ENCODE measurements around the gene UTP15.

Gene UTP15

GRCh38 chr5:73624888-73625287 is 59.3 kb downstream of the UTP15 start:
- Mint-ChIP-seq H3K27me3 (ENCODE audit: low read depth) (peaks cover 68% of the 10 kb centered on the region), H3K4me3 (no peak overlapping the region)

GRCh38 chr5:73625372-73625943 is 59.9 kb downstream of the UTP15 start:
- Mint-ChIP-seq H3K27ac (no peak overlapping the region), H3K36me3 (ENCODE audit: low read depth) (no peaks in the 10 kb centered on the region), H3K9me3 (no peaks in the 10 kb centered on the region), H3K27me3 (ENCODE audit: low read depth) (peaks cover 67% of the 10 kb centered on the region), H3K4me3 (peak overlapping the region; percentile 37), H3K4me1 (ENCODE audit: low read depth) (no peaks in the 10 kb centered on the region)

More at GRCh38 chr5:73624888-73625287, 59.3 kb downstream of the UTP15 start:
- no peaks in the 10 kb centered on the region for H3K9me3 Mint-ChIP-seq
- no peak overlapping the region for H3K27ac Mint-ChIP-seq
- no peaks in the 10 kb centered on the region for H3K36me3 Mint-ChIP-seq (ENCODE audit: low read depth)
- H3K4me1 Mint-ChIP-seq (ENCODE audit: low read depth) = no peaks in the 10 kb centered on the region

GRCh38 chr5:73625944-73626811 is 60.6 kb downstream of the UTP15 start, which contains the start of gene ARHGEF28:
Gene ARHGEF28 (plus strand): TSS chr5:73626196. CDS start chr5:73684852, 58,656 bp downstream.
- Mint-ChIP-seq H3K4me1 (ENCODE audit: low read depth) (no peaks in the 10 kb centered on the region), H3K27me3 (ENCODE audit: low read depth) (peaks cover 65% of the 10 kb centered on the region), H3K27ac (no peak within 1 kb of the TSS), H3K4me3 (peak within 1 kb of the TSS; percentile 37), H3K9me3 (no peaks in the 10 kb centered on the region), H3K36me3 (ENCODE audit: low read depth) (no peaks in the 10 kb centered on the region)

GRCh38 chr5:73626814-73627313 is 61.3 kb downstream of the UTP15 start:
- Mint-ChIP-seq H3K4me3 (no peak overlapping the region), H3K9me3 (no peaks in the 10 kb centered on the region), H3K36me3 (ENCODE audit: low read depth) (no peaks in the 10 kb centered on the region), H3K4me1 (ENCODE audit: low read depth) (no peaks in the 10 kb centered on the region), H3K27ac (no peak overlapping the region), H3K27me3 (ENCODE audit: low read depth) (peaks cover 70% of the 10 kb centered on the region)

- no peak overlapping the region for H3K27ac Mint-ChIP-seq
- peaks cover 50% of the 10 kb centered on the region for H3K27me3 Mint-ChIP-seq (ENCODE audit: low read depth)
- no peaks in the 10 kb centered on the region for H3K9me3 Mint-ChIP-seq
- H3K4me1 Mint-ChIP-seq (ENCODE audit: low read depth) = no peaks in the 10 kb centered on the region
- H3K36me3 Mint-ChIP-seq (ENCODE audit: low read depth) = no peaks in the 10 kb centered on the region
- H3K4me3 Mint-ChIP-seq = no peak overlapping the region
These were observed 63.9 kb downstream of the UTP15 start for GRCh38 chr5:73629456-73629855.

GRCh38 chr5:73630765-73631164 is 65.2 kb downstream of the UTP15 start:
- no peaks in the 10 kb centered on the region for H3K36me3 Mint-ChIP-seq (ENCODE audit: low read depth)
- no peaks in the 10 kb centered on the region for H3K9me3 Mint-ChIP-seq
- H3K27ac Mint-ChIP-seq = no peak overlapping the region
- peaks cover 50% of the 10 kb centered on the region for H3K27me3 Mint-ChIP-seq (ENCODE audit: low read depth)
- H3K4me3 Mint-ChIP-seq = no peak overlapping the region
- no peaks in the 10 kb centered on the region for H3K4me1 Mint-ChIP-seq (ENCODE audit: low read depth)

- Mint-ChIP-seq H3K4me1 (ENCODE audit: low read depth) (no peaks in the 10 kb centered on the region), H3K9me3 (no peaks in the 10 kb centered on the region), H3K27ac (no peak overlapping the region), H3K27me3 (ENCODE audit: low read depth) (peaks cover 54% of the 10 kb centered on the region), H3K36me3 (ENCODE audit: low read depth) (no peaks in the 10 kb centered on the region), H3K4me3 (no peak overlapping the region)
These were observed 66.0 kb downstream of the UTP15 start for GRCh38 chr5:73631500-73631899.
